GM21529 (cell line): Measurements from ENCODE around the gene BPIFA3.

Experiments used
- ATAC-seq: cut with Tn5 transposase; IDR thresholded peaks from one replicate; pipeline ENCODE4 v1.9.1; 2021; ENCODE audit not compliant: unreplicated experiment

Gene BPIFA3

GRCh38 chr20:33211817-33212424, 5.2 kb upstream of the BPIFA3 start:
- no peak for ATAC-seq

GRCh38 chr20:33224399-33224798, 7.2 kb downstream of the BPIFA3 start:
- no peak for ATAC-seq

GRCh38 chr20:33229843-33230242, 12.7 kb downstream of the BPIFA3 start:
- no peak for ATAC-seq

GRCh38 chr20:33231237-33231636, 14.1 kb downstream of the BPIFA3 start:
- ATAC-seq = no peak

- ATAC-seq = no peak
Measured at GRCh38 chr20:33232486-33233072, 15.4 kb downstream of the BPIFA3 start.

DNA sequence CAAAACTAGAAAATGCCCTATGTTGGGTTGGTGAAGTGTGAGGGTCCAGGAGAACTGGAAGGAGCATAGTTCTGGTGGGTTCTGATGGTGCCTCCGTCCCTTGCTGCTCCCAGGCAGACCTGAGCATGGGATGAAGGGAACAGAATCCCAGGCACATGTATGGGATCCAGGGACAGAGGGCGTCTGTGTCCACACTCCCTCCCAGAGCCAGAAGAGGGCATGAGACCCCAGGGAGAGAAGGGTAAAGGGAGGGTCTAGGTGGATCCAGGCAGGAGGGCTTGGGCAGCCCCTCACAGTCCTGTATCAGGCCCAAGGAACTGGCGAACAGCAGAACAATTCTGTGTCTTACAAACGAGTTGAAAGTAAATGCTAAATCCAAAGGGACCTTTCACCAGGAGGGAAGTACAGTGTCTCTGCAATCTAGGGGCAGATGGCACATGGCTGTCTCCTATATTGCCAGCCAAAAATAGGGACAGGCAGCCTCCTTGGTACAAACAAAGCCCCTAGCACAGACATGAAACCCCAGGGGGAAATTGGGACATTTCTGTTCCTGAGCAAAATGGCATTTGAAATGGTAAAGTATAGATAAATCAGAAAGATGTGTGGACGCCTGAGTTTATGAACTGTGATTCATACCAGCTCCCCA, 16.1 kb downstream of the BPIFA3 start:
- ATAC-seq = no peak

GRCh38 chr20:33234050-33234449, 16.9 kb downstream of the BPIFA3 start:
- no peak for ATAC-seq

DNA sequence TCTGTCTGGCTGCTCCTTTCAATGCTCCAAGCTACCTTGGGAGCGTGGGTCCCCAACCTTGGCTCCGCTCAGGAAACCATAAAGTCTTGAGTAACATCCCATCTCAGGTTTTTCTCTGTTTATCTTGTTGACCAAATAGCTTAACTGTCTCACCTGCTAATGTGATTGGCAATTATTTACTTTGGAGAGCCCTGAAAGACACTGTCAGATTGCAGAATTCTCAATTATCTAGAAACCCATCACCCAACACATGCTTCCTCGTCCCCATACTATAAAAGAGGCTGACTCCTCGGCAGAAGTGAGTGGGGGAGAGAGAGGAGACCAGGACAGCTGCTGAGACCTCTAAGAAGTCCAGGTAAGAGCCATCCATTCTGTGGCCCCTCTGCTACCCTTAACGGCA, 18.5 kb downstream of the BPIFA3 start, which contains the start of gene BPIFA1:
TSS of gene BPIFA1 (plus strand) at position 301 of the 400 bp plus-strand sequence. CDS start 1,716 bp downstream, outside the sequence.
- no peak for ATAC-seq

DNA sequence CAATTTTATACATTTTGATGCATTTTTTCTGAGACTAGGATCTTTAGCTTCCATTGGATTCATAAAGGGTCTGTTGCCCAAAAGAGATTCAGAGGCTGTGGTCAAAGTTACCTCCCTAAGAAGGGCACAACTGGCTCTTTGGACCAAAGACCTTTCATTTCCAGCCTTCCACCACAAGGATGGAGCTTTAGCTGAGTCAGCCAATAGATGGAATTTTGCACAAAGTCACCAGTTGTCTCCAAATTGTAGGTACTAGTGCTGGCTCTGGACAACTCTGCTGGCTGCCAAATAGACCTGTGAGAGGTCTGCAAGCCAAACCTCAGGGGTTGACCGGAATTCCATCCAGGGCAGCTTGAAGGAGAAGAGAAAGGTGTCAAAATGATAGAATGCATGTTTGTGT, 19.2 kb downstream of the BPIFA3 start:
- no peak for ATAC-seq

DNA sequence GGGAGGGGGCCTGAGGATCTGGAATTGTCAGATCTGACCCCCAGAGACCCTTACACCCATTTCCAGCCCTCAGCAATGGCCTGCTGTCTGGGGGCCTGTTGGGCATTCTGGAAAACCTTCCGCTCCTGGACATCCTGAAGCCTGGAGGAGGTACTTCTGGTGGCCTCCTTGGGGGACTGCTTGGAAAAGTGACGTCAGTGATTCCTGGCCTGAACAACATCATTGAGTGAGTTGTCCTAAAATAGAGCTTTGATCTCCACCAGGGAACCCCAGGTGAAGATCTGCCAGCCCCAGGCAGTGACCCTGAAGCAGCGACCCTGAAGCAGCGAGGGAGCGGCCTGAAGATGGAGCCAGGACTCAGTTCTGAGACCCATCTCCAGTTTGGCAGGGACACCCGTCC, 20.8 kb downstream of the BPIFA3 start:
- no peak for ATAC-seq

GRCh38 chr20:33239418-33239817, 22.3 kb downstream of the BPIFA3 start:
- no peak for ATAC-seq

DNA sequence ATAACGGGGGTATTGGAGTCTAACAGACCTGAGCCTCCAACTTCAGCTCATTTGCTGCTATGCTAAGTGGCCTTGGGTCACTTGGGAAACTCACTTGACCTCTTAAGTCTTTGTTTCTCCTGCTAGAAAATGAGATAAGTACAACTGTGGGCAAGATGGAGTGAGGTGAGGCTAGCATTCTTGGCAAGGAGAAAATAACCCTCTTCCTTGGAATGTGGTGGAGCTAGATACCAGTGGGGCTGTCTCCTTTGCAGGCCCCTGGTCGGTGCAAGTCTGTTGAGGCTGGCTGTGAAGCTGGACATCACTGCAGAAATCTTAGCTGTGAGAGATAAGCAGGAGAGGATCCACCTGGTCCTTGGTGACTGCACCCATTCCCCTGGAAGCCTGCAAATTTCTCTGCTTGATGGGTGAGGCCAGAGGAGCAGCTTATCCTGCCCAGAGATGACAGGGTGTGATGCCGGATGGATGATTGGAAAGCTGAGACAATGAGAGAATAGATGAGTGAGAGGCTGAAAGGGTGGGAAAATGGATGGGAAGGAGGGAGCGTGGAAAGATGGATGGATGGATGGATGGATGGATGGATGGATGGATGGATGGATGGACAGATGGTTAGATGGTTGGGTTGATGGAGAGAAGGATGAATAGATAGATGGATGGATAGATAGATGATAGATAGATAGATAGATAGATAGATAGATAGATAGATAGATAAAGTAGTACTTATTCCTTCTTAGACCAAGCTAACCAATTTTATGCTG, 23.0 kb downstream of the BPIFA3 start:
- no peak for ATAC-seq

- ATAC-seq = no peak
Measured at GRCh38 chr20:33240923-33241322, 23.8 kb downstream of the BPIFA3 start.

GRCh38 chr20:33242319-33243100, 25.4 kb downstream of the BPIFA3 start:
- ATAC-seq = no peak

GRCh38 chr20:33246077-33246476, 28.9 kb downstream of the BPIFA3 start:
- ATAC-seq = no peak

DNA sequence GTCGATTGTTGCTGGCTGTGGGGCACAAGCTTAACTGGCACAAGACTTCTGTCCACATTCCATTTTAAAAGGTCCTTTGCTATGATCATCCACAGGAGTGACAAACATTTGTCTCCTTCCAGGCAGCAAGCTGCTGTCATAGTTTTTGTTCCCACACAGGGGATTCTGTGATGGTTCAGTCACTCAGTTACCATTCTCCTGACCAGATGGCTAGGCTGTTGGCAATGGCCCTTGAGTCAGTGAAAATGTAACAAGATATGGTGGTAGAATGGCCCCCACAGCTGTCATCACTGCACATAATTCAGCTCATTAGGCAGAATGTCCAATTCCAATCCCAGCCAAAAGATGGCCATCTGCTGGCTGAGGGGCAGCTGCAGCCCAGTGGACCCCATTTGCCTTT, 32.3 kb downstream of the BPIFA3 start:
- ATAC-seq = no peak

DNA sequence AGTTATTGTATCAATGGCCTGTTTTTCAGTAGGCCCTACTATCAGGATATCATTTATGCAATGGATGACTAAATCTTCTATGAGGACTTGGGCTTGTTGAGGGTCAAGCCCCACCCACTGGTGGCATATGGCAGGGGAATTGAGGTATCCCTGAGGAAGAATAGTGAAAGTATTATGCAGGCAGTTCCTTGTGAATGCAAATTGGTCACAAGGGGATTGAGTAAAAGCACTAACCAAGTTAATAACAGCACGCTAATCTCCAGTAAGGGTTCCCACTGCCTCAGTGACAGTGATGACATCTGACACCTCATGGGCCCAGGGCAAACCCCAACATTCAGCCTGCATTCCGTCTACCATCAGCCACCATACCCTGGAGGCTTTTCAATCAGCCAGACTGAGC, 33.5 kb downstream of the BPIFA3 start:
- no peak for ATAC-seq

DNA sequence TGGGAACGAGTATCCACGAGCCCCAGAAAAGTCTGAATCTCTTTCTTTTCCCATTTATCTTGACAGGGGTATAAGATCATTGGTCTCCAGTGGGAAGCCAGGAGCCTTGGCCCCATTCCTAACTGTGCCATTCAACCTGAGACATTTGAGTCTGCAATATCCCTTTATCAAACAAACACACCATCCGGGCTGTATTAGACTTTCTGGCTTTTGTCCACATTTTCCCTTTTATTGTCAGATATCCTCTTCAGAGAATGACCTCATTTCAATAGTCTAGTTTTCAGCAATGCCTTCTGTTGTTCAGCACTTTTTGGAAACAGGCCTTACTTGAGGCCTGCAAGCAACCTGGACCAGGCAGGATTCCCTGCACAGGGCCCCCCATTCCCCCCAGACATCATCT, 34.3 kb downstream of the BPIFA3 start:
- ATAC-seq = no peak

DNA sequence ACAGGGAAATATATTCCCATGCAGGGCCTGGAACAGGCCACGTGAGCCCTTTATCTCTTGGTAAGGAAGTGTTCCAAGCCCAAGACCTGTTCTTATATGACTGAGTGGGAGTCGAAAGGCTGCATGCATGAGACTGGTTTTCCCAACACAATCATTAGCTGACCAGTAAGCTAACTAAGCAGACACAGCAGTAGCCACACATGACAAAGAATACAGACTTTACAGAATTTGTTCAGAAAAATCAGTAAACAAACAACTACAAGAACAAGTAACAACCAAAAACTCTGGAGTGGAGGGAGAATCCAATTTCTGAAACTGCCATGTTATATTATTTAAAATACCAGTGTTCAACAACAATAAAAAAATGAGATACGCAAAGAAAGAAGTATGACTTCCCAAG, 35.3 kb downstream of the BPIFA3 start:
- no peak for ATAC-seq

GRCh38 chr20:33255005-33255404, 37.9 kb downstream of the BPIFA3 start:
- no peak for ATAC-seq

- no peak for ATAC-seq
Measured at GRCh38 chr20:33257237-33257636, 40.1 kb downstream of the BPIFA3 start.
